Parathyroid adenoma (tissue), 2 donors: ENCODE results near the gene KDM1B.

Experiments used
- H2AFZ ChIP-seq: fragments of 300-600 bp; sonication (generic); one replicate; pipeline ENCODE4 v1.7.0; 2017; ENCODE audit warnings: antibody characterized with exemption, mild to moderate bottlenecking
- H3K27ac ChIP-seq: fragments of 300-600 bp; sonication (generic); one replicate; pipeline ENCODE4 v1.7.0; 2017
- H3K27me3 ChIP-seq: fragments of 300-600 bp; sonication (generic); one replicate; pipeline ENCODE4 v1.7.0; 2017; ENCODE audit warnings: low read length; ENCODE audit not compliant: control insufficient read depth, insufficient read depth
- H3K36me3 ChIP-seq: fragments of 300-600 bp; sonication (generic); one replicate; pipeline ENCODE4 v1.7.0; 2017; ENCODE audit warnings: low read length; ENCODE audit not compliant: control insufficient read depth, insufficient read depth
- H3K4me1 ChIP-seq: fragments of 300-600 bp; sonication (generic); one replicate; pipeline ENCODE4 v1.7.0; 2017; ENCODE audit warnings: control low read depth
- H3K4me2 ChIP-seq: fragments of 300-600 bp; sonication (generic); one replicate; pipeline ENCODE4 v1.7.0; 2017; ENCODE audit warnings: low read length
- H3K4me3 ChIP-seq: fragments of 300-600 bp; sonication (generic); one replicate; pipeline ENCODE4 v1.7.0; 2017; ENCODE audit warnings: low read depth, low read length
- H3K79me2 ChIP-seq: fragments of 300-600 bp; sonication (generic); one replicate; pipeline ENCODE4 v1.7.0; 2017; ENCODE audit warnings: control low read depth
- H3K9ac ChIP-seq: fragments of 300-600 bp; sonication (generic); one replicate; pipeline ENCODE4 v1.7.0; 2017; ENCODE audit warnings: mild to moderate bottlenecking
- H3K9me3 ChIP-seq: fragments of 300-600 bp; sonication (generic); one replicate; pipeline ENCODE4 v1.7.0; 2017; ENCODE audit warnings: low read length; ENCODE audit not compliant: control insufficient read depth
- CTCF ChIP-seq: fragments of 300-600 bp; sonication (generic); IDR thresholded peaks from one replicate; pipeline ENCODE4 v1.7.0; 2017; ENCODE audit warnings: antibody characterized with exemption, mild to moderate bottlenecking
- donor health status: primary hyperparathyroidism.

KDM1B gene

GRCh38 chr6:18122128-18123093 lies 32.8 kb upstream of the KDM1B start, which contains the start of gene NHLRC1:
Gene NHLRC1 (minus strand): TSS chr6:18122677. CDS start chr6:18122606, 71 bp downstream.
- H3K36me3 ChIP-seq, result no peaks in the 10 kb centered on the region
- H3K27me3 ChIP-seq, result no peaks in the 10 kb centered on the region
- peak within 1 kb of the TSS; percentile 98 for H2AFZ ChIP-seq
- no peak within 1 kb of the TSS for H3K9ac ChIP-seq
- TF ChIP-seq CTCF, result peak; percentile 92
- H3K27ac ChIP-seq, result peak within 1 kb of the TSS; percentile 40
- H3K79me2 ChIP-seq, result no peaks in the 10 kb centered on the region
- peak within 1 kb of the TSS; percentile 45 for H3K4me3 ChIP-seq
- no peaks in the 10 kb centered on the region for H3K9me3 ChIP-seq
- H3K4me2 ChIP-seq, result peak within 1 kb of the TSS; percentile 71
- peaks cover 4% of the 10 kb centered on the region for H3K4me1 ChIP-seq

- H3K36me3 ChIP-seq, result no peaks in the 10 kb centered on the region
- no peak for TF ChIP-seq CTCF
- H2AFZ ChIP-seq, result no peak overlapping the region
- no peak overlapping the region for H3K27ac ChIP-seq
- H3K9me3 ChIP-seq, result no peaks in the 10 kb centered on the region
- no peaks in the 10 kb centered on the region for H3K27me3 ChIP-seq
- H3K4me1 ChIP-seq, result peaks cover 4% of the 10 kb centered on the region
- H3K4me2 ChIP-seq, result no peak overlapping the region
- H3K79me2 ChIP-seq, result no peaks in the 10 kb centered on the region
- no peak overlapping the region for H3K4me3 ChIP-seq
- no peak overlapping the region for H3K9ac ChIP-seq
Observed at GRCh38 chr6:18126121-18126520, 29.1 kb upstream of the KDM1B start.

GRCh38 chr6:18132346-18132745 lies 22.9 kb upstream of the KDM1B start:
- H3K79me2 ChIP-seq, result no peaks in the 10 kb centered on the region
- H3K4me2 ChIP-seq, result no peak overlapping the region
- no peak for TF ChIP-seq CTCF
- H2AFZ ChIP-seq, result no peak overlapping the region
- no peaks in the 10 kb centered on the region for H3K27me3 ChIP-seq
- no peaks in the 10 kb centered on the region for H3K4me1 ChIP-seq
- H3K9ac ChIP-seq, result no peak overlapping the region
- H3K36me3 ChIP-seq, result no peaks in the 10 kb centered on the region
- no peaks in the 10 kb centered on the region for H3K9me3 ChIP-seq
- H3K4me3 ChIP-seq, result no peak overlapping the region
- no peak overlapping the region for H3K27ac ChIP-seq

- Histone ChIP-seq H3K36me3 (no peaks in the 10 kb centered on the region), H3K9me3 (no peaks in the 10 kb centered on the region), H3K9ac (no peak overlapping the region), H3K79me2 (no peaks in the 10 kb centered on the region), H3K27ac (no peak overlapping the region), H3K27me3 (no peaks in the 10 kb centered on the region), H3K4me1 (no peaks in the 10 kb centered on the region), H2AFZ (no peak overlapping the region), H3K4me3 (no peak overlapping the region), H3K4me2 (no peak overlapping the region)
- no peak for TF ChIP-seq CTCF
Observed at GRCh38 chr6:18135171-18135570, 20.1 kb upstream of the KDM1B start.
